ENCODE results near the gene KRTAP10-10. TPM values are rescaled to one million over a fixed set of nuclear protein-coding genes. Genes with fewer than 3 reads are reported as not detected.

The KRTAP10-10 gene
- total RNA-seq, 4 donors from 2014 or later, result not detected

DNA sequence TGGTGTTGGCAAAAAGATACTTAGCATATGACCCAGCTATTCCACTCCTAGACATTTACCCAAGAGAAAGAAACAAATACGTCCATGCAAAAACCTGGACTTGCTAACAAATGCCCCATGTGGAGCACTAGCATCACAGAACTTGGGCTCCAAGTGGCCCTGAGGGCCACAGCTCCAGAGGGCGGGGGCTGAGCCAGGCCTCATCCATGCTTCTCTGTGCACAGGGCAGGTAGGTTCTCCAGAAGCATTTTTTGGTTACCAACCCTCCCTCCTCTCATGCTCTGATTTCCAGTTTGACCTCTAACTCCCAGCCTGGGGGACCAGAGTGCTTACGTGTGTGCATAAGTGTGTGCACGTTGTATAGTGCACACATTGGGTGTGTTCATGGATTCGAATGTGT lies 27.5 kb downstream of the KRTAP10-10 start:
- in situ Hi-C loops (cut with MboI; ENCODE audit: low sequenced_read_pairs in 4 of 4), result no loop called here
- Histone ChIP-seq H3K27ac (no peak overlapping the region), H3K36me3 (no peaks in the 10 kb centered on the region), H3K27me3 (peaks cover 0 to 3% (median 0%) of the 10 kb centered on the region in 3 donors), H3K9me3 (no peaks in the 10 kb centered on the region), H3K4me3 (no peak overlapping the region), H3K4me1 (no peaks in the 10 kb centered on the region)
- ATAC-seq, result no peak
- no peak for DNase-seq
- intact Hi-C loops (cut with DNase I; ENCODE audit: low total_unique reads), result no loop called here
- no peak for TF ChIP-seq POLR2A (IDR thresholded peaks at IDR 0.05)
- TF ChIP-seq, protein P1, sequence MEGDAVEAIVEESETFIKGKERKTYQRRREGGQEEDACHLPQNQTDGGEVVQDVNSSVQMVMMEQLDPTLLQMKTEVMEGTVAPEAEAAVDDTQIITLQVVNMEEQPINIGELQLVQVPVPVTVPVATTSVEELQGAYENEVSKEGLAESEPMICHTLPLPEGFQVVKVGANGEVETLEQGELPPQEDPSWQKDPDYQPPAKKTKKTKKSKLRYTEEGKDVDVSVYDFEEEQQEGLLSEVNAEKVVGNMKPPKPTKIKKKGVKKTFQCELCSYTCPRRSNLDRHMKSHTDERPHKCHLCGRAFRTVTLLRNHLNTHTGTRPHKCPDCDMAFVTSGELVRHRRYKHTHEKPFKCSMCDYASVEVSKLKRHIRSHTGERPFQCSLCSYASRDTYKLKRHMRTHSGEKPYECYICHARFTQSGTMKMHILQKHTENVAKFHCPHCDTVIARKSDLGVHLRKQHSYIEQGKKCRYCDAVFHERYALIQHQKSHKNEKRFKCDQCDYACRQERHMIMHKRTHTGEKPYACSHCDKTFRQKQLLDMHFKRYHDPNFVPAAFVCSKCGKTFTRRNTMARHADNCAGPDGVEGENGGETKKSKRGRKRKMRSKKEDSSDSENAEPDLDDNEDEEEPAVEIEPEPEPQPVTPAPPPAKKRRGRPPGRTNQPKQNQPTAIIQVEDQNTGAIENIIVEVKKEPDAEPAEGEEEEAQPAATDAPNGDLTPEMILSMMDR (IDR thresholded peaks at IDR 0.05 in 4 of 5, conservative IDR thresholded peaks at IDR 0.05 in 1 of 5), result no peak

DNA sequence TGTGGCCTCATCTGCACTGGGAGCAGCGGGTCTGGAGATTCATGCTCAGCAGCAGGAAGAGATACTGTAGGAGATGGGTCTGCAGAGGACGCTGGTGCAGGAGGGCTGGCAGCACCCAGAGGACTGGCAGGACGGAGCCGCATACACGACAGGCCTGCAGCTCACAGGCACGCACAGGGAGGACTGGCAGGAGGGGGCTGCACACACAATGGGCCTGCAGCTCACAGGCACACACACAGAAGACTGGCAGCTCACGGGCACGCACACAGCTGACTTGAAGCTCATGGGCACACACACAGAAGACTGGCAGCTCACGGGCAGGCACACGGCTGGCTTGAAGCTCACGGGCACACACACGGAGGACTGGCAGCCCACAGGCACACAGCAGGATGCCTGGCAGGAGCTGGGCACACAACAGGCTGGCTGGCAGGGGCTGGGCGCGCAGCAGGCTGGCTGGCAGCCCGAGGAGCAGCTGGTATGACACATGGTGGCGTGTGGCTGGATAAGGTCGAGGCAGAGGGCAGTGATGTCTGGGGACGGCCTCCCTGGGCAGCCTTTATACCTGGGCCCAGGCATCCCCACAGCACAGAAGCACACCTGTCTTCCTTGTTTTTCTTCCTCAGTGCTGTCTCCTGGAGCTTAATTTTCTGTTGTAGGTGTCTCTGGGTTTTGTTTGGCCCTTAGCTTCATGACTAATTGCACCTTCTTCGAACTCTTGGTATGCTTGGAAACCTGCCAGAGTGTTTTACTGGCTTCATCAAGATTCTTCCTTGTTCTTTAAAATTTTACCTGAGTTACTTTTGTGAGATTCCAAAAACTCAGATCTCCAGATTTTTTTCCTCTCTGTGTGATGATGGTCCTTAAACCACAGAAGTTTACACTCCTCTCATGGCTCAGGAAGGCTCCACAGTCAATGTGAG lies 29.5 kb downstream of the KRTAP10-10 start, which contains the start of gene KRTAP12-2:
Gene KRTAP12-2 (minus strand): TSS at position 527 of the 920 bp plus-strand sequence. CDS start 41 bp downstream, at position 486.
- in situ Hi-C loops (cut with MboI; ENCODE audit: low sequenced_read_pairs in 4 of 4), result no loop called here

GRCh38 chr21:44667612-44668011 lies 30.5 kb downstream of the KRTAP10-10 start:
- Histone ChIP-seq H3K4me1 (no peaks in the 10 kb centered on the region), H3K36me3 (no peaks in the 10 kb centered on the region), H3K27ac (no peak overlapping the region), H3K27me3 (peaks cover 0 to 3% (median 0%) of the 10 kb centered on the region in 3 donors), H3K9me3 (no peaks in the 10 kb centered on the region), H3K4me3 (no peak overlapping the region)
- intact Hi-C loops (cut with DNase I; ENCODE audit: low total_unique reads) (no loop called here), in situ Hi-C loops (cut with MboI; ENCODE audit: low sequenced_read_pairs in 4 of 4) (no loop called here)
- TF ChIP-seq, protein P1 (IDR thresholded peaks at IDR 0.05 in 4 of 5, conservative IDR thresholded peaks at IDR 0.05 in 1 of 5), result no peak
- TF ChIP-seq POLR2A (IDR thresholded peaks at IDR 0.05), result no peak
- ATAC-seq (no peak), DNase-seq (no peak)

More for the DNA sequence above, 29.5 kb downstream of the KRTAP10-10 start, which contains the start of gene KRTAP12-2:
- ATAC-seq, result no peak
- no peak within 1 kb of the TSS for H3K4me3 ChIP-seq
- no peaks in the 10 kb centered on the region for H3K36me3 ChIP-seq
- TF ChIP-seq, protein P1 (IDR thresholded peaks at IDR 0.05 in 4 of 5, conservative IDR thresholded peaks at IDR 0.05 in 1 of 5), result no peak
- TF ChIP-seq POLR2A (IDR thresholded peaks at IDR 0.05), result no peak
- no peak for DNase-seq
- H3K27ac ChIP-seq, result no peak within 1 kb of the TSS
- no peaks in the 10 kb centered on the region for H3K4me1 ChIP-seq
- peaks cover 0 to 3% (median 0%) of the 10 kb centered on the region in 3 donors for H3K27me3 ChIP-seq
- no peaks in the 10 kb centered on the region for H3K9me3 ChIP-seq
- intact Hi-C loops (cut with DNase I; ENCODE audit: low total_unique reads), result no loop called here

DNA sequence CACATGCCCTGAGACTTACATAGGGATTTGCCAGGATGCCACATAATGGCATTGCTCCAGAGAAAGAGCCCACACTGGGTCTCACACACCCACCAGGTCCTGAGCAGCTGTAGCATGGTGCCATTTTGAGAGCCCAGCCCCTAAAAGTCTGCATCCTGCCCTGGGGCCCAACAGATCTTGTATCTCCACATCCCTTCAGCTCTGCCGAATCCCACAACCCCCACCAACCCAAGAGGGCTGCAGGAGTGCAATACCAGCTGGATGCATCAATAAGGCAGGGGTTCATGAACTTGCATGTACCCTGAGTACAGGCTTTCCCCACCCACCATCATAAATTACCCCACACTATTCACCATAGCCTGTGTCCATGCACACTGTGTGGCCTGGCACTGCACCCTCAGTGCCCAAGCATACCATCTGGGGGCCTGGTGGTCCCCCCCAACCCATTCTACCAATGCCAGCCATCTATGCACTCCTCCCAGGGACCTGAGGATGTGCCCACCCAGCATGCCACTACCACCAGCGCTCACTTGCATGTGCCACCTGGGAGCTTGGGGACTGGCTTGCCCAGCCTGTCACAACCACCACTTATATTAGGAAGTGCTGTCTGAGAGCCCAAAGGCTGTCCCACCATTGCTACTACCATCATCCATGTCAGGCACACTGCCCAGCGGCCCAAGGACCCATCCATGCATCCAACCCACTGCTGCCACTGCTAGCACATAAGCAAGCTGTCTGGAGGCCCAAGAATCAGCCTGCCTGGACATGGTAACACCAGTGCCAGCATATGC lies 33.7 kb downstream of the KRTAP10-10 start:
- DNase-seq (no peak), ATAC-seq (no peak)
- intact Hi-C loops (cut with DNase I; ENCODE audit: low total_unique reads) (no loop called here), in situ Hi-C loops (cut with MboI; ENCODE audit: low sequenced_read_pairs in 4 of 4) (no loop called here)
- no peak overlapping the region for H3K27ac ChIP-seq
- no peaks in the 10 kb centered on the region for H3K36me3 ChIP-seq
- no peaks in the 10 kb centered on the region for H3K4me1 ChIP-seq
- no peak overlapping the region for H3K4me3 ChIP-seq
- TF ChIP-seq, protein P1 (IDR thresholded peaks at IDR 0.05 in 4 of 5, conservative IDR thresholded peaks at IDR 0.05 in 1 of 5), result no peak
- no peak for TF ChIP-seq POLR2A (IDR thresholded peaks at IDR 0.05)
- H3K9me3 ChIP-seq, result no peaks in the 10 kb centered on the region
- H3K27me3 ChIP-seq, result peaks cover 0 to 3% (median 0%) of the 10 kb centered on the region in 3 donors
